GM19324 (cell line): ENCODE results near the gene ACSL4.

ENCODE experiments used
- ATAC-seq: cut with Tn5 transposase; IDR thresholded peaks from one replicate; pipeline ENCODE4 v1.9.1; 2021; ENCODE audit warnings: mild to moderate bottlenecking, moderate library complexity; ENCODE audit not compliant: unreplicated experiment, low FRiP score

The ACSL4 gene

GRCh38 chrX:109622270-109622669, 110.8 kb downstream of the ACSL4 start:
- ATAC-seq = no peak

DNA sequence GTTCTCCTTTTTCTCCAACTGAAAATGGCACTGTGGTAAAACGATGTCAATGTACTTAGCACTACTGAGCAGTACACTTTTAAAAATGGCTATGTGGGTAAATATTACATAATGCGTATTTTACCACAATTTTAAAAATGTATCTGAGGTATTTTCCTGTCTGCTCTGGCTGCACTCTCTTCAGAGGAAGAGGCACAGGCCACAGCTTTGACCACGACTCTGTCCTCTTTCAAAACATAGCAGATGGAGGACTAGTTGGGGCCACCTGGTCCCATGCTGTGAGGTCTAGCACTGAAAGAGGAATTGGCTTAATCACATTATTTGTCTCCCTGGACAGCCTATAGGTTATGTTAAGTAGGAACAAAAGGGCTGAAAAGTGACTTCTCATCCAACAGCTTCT, 113.3 kb downstream of the ACSL4 start:
- no peak for ATAC-seq

DNA sequence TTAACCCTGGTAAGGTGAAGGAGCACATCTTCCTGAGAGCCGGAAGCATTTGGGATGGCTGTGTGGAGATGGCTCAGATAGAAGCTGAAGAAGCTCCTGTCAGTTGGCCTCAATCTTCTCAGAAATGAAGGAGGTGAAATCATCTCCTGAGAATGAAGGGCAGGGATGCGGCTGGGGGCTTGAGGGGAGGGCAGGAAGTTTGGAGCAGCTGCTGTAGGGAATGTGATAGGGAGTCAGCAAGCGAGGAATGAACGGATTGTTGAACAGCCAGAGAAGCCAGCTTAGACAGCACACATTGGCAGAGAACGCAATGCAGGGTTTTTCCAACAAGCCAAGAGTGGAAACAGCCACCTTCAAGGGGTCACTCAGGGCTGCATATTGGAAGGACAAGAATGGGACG, 118.1 kb downstream of the ACSL4 start:
- no peak for ATAC-seq

DNA sequence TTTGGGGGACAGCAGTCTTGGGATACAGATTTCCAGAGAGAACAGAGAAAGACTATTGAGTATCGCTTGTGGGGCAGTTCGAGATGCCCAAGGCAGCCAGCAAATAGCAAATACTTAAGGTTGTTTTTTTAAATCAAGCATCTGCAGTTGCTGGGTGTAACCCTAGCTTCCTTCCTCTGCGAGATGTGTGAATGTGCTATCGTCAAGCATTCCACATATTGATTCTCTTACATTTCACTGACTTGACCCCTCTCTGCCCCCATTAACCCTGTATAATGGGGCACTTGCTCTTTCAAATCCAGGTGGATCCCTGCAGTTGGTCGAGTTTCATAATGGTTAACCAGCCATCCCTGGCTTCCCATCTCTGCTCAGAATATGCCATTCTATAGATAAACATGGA, 131.6 kb downstream of the ACSL4 start:
- no peak for ATAC-seq

DNA sequence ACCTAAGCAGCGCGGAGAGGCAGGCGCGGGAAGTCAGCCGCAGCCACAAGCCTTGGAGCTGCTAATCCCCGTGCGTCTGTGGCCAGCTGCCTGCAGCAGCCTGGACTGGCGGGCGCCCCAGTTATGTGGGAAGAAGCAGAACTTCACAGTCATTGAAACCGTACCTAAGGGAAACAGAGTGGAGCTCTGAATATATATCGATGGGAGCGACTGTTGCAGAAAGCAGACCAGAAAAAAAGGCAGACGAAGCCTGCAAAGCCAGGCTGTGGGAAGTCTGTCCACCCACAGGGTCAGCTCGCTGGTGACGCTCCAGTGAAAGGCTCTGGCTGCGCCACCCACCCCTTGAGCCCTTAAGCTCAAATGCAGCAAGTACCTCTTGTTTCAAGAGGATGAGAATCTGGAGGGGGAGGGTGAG, 132.8 kb downstream of the ACSL4 start:
- no peak for ATAC-seq

DNA sequence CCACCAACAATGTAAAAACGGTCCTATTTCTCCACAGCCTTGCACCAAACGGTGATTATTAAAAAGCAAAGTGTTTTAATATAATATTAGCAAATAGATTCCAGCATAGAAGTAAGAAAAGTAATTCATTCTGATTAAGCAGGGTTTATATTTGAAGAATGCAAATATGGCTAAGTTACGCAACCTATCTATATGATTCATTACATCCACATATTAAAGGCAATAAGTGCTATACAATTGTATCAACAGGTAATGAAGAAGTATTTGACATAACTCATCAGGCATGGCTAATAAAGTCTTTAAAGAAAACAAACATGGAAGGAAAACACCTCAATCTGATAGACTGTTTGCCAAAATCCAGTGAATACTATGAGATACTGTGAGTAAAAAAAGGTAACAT, 137.0 kb downstream of the ACSL4 start:
- no peak for ATAC-seq
